ENCODE results near the gene BHLHA15.

BHLHA15 gene

GRCh38 chr7:98174334-98175259, 36.6 kb upstream of the BHLHA15 start:
- no peaks in the 10 kb centered on the region for H3K9me3 ChIP-seq (ENCODE audit: control insufficient read depth, low read length)
- H3K4me3 ChIP-seq (ENCODE audit: low read length) = no peak overlapping the region
- H3K9ac ChIP-seq (ENCODE audit: low read length) = no peak overlapping the region
- H3K4me1 ChIP-seq (ENCODE audit: control insufficient read depth, insufficient read depth, low read length) = peaks cover 10% of the 10 kb centered on the region
- H3K27me3 ChIP-seq (ENCODE audit: control insufficient read depth, insufficient read depth, low read length) = no peaks in the 10 kb centered on the region
- no peaks in the 10 kb centered on the region for H3K36me3 ChIP-seq (ENCODE audit: control insufficient read depth, insufficient read depth, low read length)

GRCh38 chr7:98175260-98175940, 35.8 kb upstream of the BHLHA15 start:
- Histone ChIP-seq H3K27me3 (ENCODE audit: control insufficient read depth, insufficient read depth, low read length) (no peaks in the 10 kb centered on the region), H3K36me3 (ENCODE audit: control insufficient read depth, insufficient read depth, low read length) (no peaks in the 10 kb centered on the region), H3K4me3 (ENCODE audit: low read length) (no peak overlapping the region), H3K9ac (ENCODE audit: low read length) (no peak overlapping the region), H3K9me3 (ENCODE audit: control insufficient read depth, low read length) (no peaks in the 10 kb centered on the region), H3K4me1 (ENCODE audit: control insufficient read depth, insufficient read depth, low read length) (peaks cover 10% of the 10 kb centered on the region)

- peak overlapping the region; percentile 1 for H3K9ac ChIP-seq (ENCODE audit: low read length)
- H3K27me3 ChIP-seq (ENCODE audit: control insufficient read depth, insufficient read depth, low read length) = no peaks in the 10 kb centered on the region
- peaks cover 10% of the 10 kb centered on the region for H3K4me1 ChIP-seq (ENCODE audit: control insufficient read depth, insufficient read depth, low read length)
- no peak overlapping the region for H3K4me3 ChIP-seq (ENCODE audit: low read length)
- H3K9me3 ChIP-seq (ENCODE audit: control insufficient read depth, low read length) = no peaks in the 10 kb centered on the region
- H3K36me3 ChIP-seq (ENCODE audit: control insufficient read depth, insufficient read depth, low read length) = no peaks in the 10 kb centered on the region
Observed at GRCh38 chr7:98177553-98177952, 33.7 kb upstream of the BHLHA15 start.

- Histone ChIP-seq H3K27me3 (ENCODE audit: control insufficient read depth, insufficient read depth, low read length) (no peaks in the 10 kb centered on the region), H3K9me3 (ENCODE audit: control insufficient read depth, low read length) (no peaks in the 10 kb centered on the region), H3K4me1 (ENCODE audit: control insufficient read depth, insufficient read depth, low read length) (peaks cover 10% of the 10 kb centered on the region), H3K4me3 (ENCODE audit: low read length) (no peak overlapping the region), H3K36me3 (ENCODE audit: control insufficient read depth, insufficient read depth, low read length) (no peaks in the 10 kb centered on the region), H3K9ac (ENCODE audit: low read length) (peak overlapping the region; percentile 1)
Observed at GRCh38 chr7:98178321-98178720, 32.9 kb upstream of the BHLHA15 start.

GRCh38 chr7:98178762-98179490, 32.3 kb upstream of the BHLHA15 start:
- no peaks in the 10 kb centered on the region for H3K27me3 ChIP-seq (ENCODE audit: control insufficient read depth, insufficient read depth, low read length)
- H3K9ac ChIP-seq (ENCODE audit: low read length) = no peak overlapping the region
- no peaks in the 10 kb centered on the region for H3K36me3 ChIP-seq (ENCODE audit: control insufficient read depth, insufficient read depth, low read length)
- peaks cover 10% of the 10 kb centered on the region for H3K4me1 ChIP-seq (ENCODE audit: control insufficient read depth, insufficient read depth, low read length)
- H3K9me3 ChIP-seq (ENCODE audit: control insufficient read depth, low read length) = no peaks in the 10 kb centered on the region
- H3K4me3 ChIP-seq (ENCODE audit: low read length) = no peak overlapping the region

- Histone ChIP-seq H3K27me3 (ENCODE audit: control insufficient read depth, insufficient read depth, low read length) (no peaks in the 10 kb centered on the region), H3K4me3 (ENCODE audit: low read length) (no peak overlapping the region), H3K4me1 (ENCODE audit: control insufficient read depth, insufficient read depth, low read length) (peaks cover 10% of the 10 kb centered on the region), H3K9me3 (ENCODE audit: control insufficient read depth, low read length) (no peaks in the 10 kb centered on the region), H3K36me3 (ENCODE audit: control insufficient read depth, insufficient read depth, low read length) (no peaks in the 10 kb centered on the region), H3K9ac (ENCODE audit: low read length) (no peak overlapping the region)
Observed at GRCh38 chr7:98180751-98181150, 30.5 kb upstream of the BHLHA15 start.

- Histone ChIP-seq H3K9me3 (ENCODE audit: control insufficient read depth, low read length) (no peaks in the 10 kb centered on the region), H3K4me1 (ENCODE audit: control insufficient read depth, insufficient read depth, low read length) (no peaks in the 10 kb centered on the region), H3K9ac (ENCODE audit: low read length) (no peak overlapping the region), H3K36me3 (ENCODE audit: control insufficient read depth, insufficient read depth, low read length) (peaks cover 4% of the 10 kb centered on the region), H3K4me3 (ENCODE audit: low read length) (no peak overlapping the region), H3K27me3 (ENCODE audit: control insufficient read depth, insufficient read depth, low read length) (no peaks in the 10 kb centered on the region)
Observed at GRCh38 chr7:98185101-98185500, 26.1 kb upstream of the BHLHA15 start.

GRCh38 chr7:98186452-98187137, 24.6 kb upstream of the BHLHA15 start:
- no peaks in the 10 kb centered on the region for H3K9me3 ChIP-seq (ENCODE audit: control insufficient read depth, low read length)
- peaks cover 4% of the 10 kb centered on the region for H3K36me3 ChIP-seq (ENCODE audit: control insufficient read depth, insufficient read depth, low read length)
- H3K4me3 ChIP-seq (ENCODE audit: low read length) = no peak overlapping the region
- H3K4me1 ChIP-seq (ENCODE audit: control insufficient read depth, insufficient read depth, low read length) = no peaks in the 10 kb centered on the region
- no peaks in the 10 kb centered on the region for H3K27me3 ChIP-seq (ENCODE audit: control insufficient read depth, insufficient read depth, low read length)
- no peak overlapping the region for H3K9ac ChIP-seq (ENCODE audit: low read length)

GRCh38 chr7:98187138-98187502, 24.1 kb upstream of the BHLHA15 start:
- Histone ChIP-seq H3K27me3 (ENCODE audit: control insufficient read depth, insufficient read depth, low read length) (no peaks in the 10 kb centered on the region), H3K4me3 (ENCODE audit: low read length) (no peak overlapping the region), H3K9ac (ENCODE audit: low read length) (no peak overlapping the region), H3K9me3 (ENCODE audit: control insufficient read depth, low read length) (no peaks in the 10 kb centered on the region), H3K4me1 (ENCODE audit: control insufficient read depth, insufficient read depth, low read length) (no peaks in the 10 kb centered on the region), H3K36me3 (ENCODE audit: control insufficient read depth, insufficient read depth, low read length) (peaks cover 4% of the 10 kb centered on the region)

GRCh38 chr7:98189559-98189958, 21.7 kb upstream of the BHLHA15 start:
- H3K27me3 ChIP-seq (ENCODE audit: control insufficient read depth, insufficient read depth, low read length) = no peaks in the 10 kb centered on the region
- no peaks in the 10 kb centered on the region for H3K9me3 ChIP-seq (ENCODE audit: control insufficient read depth, low read length)
- no peaks in the 10 kb centered on the region for H3K4me1 ChIP-seq (ENCODE audit: control insufficient read depth, insufficient read depth, low read length)
- peaks cover 16% of the 10 kb centered on the region for H3K36me3 ChIP-seq (ENCODE audit: control insufficient read depth, insufficient read depth, low read length)
- H3K9ac ChIP-seq (ENCODE audit: low read length) = no peak overlapping the region
- H3K4me3 ChIP-seq (ENCODE audit: low read length) = no peak overlapping the region

GRCh38 chr7:98191668-98192431, 19.4 kb upstream of the BHLHA15 start:
- Histone ChIP-seq H3K4me3 (ENCODE audit: low read length) (no peak overlapping the region), H3K4me1 (ENCODE audit: control insufficient read depth, insufficient read depth, low read length) (no peaks in the 10 kb centered on the region), H3K9me3 (ENCODE audit: control insufficient read depth, low read length) (no peaks in the 10 kb centered on the region), H3K27me3 (ENCODE audit: control insufficient read depth, insufficient read depth, low read length) (no peaks in the 10 kb centered on the region), H3K9ac (ENCODE audit: low read length) (no peak overlapping the region), H3K36me3 (ENCODE audit: control insufficient read depth, insufficient read depth, low read length) (peaks cover 16% of the 10 kb centered on the region)

All from mucosa of stomach (tissue), 1 donor.